HG03469 (cell line): ENCODE results near the gene PBXIP1.
"Not testable (repeated sequence)": the region's sequence is repeated elsewhere in the genome, so short reads cannot be mapped to it uniquely, and the experiment has no call there.

Experiments used
- ATAC-seq: cut with Tn5 transposase; IDR thresholded peaks from one replicate; pipeline ENCODE4 v1.9.1; 2021; ENCODE audit warnings: mild to moderate bottlenecking, moderate library complexity, moderate number of reproducible peaks; ENCODE audit not compliant: unreplicated experiment

PBXIP1 gene

GRCh38 chr1:154955718-154956543 lies at the start of gene PBXIP1:
PBXIP1 (minus strand) TSS chr1:154956099; CDS start chr1:154953721, 2,378 bp downstream.
- ATAC-seq, result peak; percentile 35

GRCh38 chr1:155005076-155006011 lies 49.4 kb upstream of the PBXIP1 start:
- no peak for ATAC-seq

GRCh38 chr1:155004352-155005075 lies 48.6 kb upstream of the PBXIP1 start:
- no peak for ATAC-seq

- no peak for ATAC-seq
Observed at GRCh38 chr1:155003766-155004351, 48.0 kb upstream of the PBXIP1 start.

- no peak for ATAC-seq
Observed at GRCh38 chr1:155003227-155003765, 47.4 kb upstream of the PBXIP1 start.

- ATAC-seq, result no peak
Observed at GRCh38 chr1:155002464-155003226, 46.7 kb upstream of the PBXIP1 start, which contains the start of gene ZBTB7B. ZBTB7B (plus strand) TSS chr1:155002802; CDS start chr1:155014661, 11,859 bp downstream.

- ATAC-seq, result no peak
Observed at GRCh38 chr1:155001675-155002463, 46.0 kb upstream of the PBXIP1 start.

GRCh38 chr1:155001425-155001674 lies 45.5 kb upstream of the PBXIP1 start:
- no peak for ATAC-seq

GRCh38 chr1:155000726-155001424 lies 45.0 kb upstream of the PBXIP1 start:
- peak; percentile 22 for ATAC-seq

GRCh38 chr1:155000411-155000725 lies 44.5 kb upstream of the PBXIP1 start:
- no peak for ATAC-seq

GRCh38 chr1:154999571-155000410 lies 43.9 kb upstream of the PBXIP1 start:
- ATAC-seq, result no peak

- no peak for ATAC-seq
Observed at GRCh38 chr1:154998818-154999570, 43.1 kb upstream of the PBXIP1 start.

GRCh38 chr1:154998201-154998780 lies 42.4 kb upstream of the PBXIP1 start:
- no peak for ATAC-seq

- ATAC-seq, result no peak
Observed at GRCh38 chr1:154996966-154997701, 41.2 kb upstream of the PBXIP1 start.

- ATAC-seq, result not testable (repeated sequence)
Observed at GRCh38 chr1:154995301-154995983, 39.5 kb upstream of the PBXIP1 start.
